Neural progenitor cell (in vitro differentiated cells): Measurements from ENCODE around the gene CA14.

Experiments used
- EZH2 ChIP-seq: fragments of 200-600 bp; sonication (generic); IDR thresholded peaks from 2 replicates; pipeline ENCODE4 v1.6.1; 2017; ENCODE audit warnings: antibody characterized with exemption, mild to moderate bottlenecking, moderate library complexity
- TF ChIP-seq, protein P1 (sequence below): fragments of 200-600 bp; sonication (generic); IDR thresholded peaks from 2 replicates; pipeline ENCODE4 v1.5.1; 2017; ENCODE audit warnings: antibody characterized with exemption, mild to moderate bottlenecking

DNA sequence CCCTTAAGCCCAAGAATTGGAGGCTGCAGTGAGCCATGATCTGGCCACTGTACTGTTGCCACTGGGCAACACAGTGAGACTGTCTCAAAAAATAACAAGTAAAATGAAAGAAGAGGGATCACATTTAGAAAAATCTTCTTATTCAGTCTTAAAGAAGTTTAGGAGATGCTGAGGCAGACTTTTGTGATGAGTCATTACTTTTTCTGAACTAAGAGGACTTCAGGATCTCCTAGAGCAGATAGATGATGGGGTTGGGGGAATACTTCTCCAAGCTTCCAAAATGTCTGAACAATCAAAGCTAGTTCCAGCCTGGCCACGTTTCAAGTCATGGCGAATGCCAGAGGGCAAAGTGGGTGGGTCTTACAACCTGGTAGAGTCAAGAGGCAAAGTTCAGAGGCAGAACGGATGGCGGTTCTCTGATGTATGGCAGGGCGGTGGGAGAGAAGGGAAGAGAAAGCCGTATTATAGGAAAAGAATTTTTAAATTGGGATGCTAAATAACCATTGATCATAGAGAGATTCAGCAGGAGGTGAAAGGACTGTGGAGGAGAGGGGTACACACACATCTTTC, 22.6 kb downstream of the CA14 start:
- TF ChIP-seq, protein P1, sequence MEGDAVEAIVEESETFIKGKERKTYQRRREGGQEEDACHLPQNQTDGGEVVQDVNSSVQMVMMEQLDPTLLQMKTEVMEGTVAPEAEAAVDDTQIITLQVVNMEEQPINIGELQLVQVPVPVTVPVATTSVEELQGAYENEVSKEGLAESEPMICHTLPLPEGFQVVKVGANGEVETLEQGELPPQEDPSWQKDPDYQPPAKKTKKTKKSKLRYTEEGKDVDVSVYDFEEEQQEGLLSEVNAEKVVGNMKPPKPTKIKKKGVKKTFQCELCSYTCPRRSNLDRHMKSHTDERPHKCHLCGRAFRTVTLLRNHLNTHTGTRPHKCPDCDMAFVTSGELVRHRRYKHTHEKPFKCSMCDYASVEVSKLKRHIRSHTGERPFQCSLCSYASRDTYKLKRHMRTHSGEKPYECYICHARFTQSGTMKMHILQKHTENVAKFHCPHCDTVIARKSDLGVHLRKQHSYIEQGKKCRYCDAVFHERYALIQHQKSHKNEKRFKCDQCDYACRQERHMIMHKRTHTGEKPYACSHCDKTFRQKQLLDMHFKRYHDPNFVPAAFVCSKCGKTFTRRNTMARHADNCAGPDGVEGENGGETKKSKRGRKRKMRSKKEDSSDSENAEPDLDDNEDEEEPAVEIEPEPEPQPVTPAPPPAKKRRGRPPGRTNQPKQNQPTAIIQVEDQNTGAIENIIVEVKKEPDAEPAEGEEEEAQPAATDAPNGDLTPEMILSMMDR: no peak
- TF ChIP-seq EZH2: no peak
